Measurements from ENCODE around the gene TPM1. TPM values are rescaled to one million over a fixed set of nuclear protein-coding genes. Genes with fewer than 3 reads are reported as not detected.

Gene TPM1
- total RNA-seq, 1 donor from 2014 or later, result 106 TPM

DNA sequence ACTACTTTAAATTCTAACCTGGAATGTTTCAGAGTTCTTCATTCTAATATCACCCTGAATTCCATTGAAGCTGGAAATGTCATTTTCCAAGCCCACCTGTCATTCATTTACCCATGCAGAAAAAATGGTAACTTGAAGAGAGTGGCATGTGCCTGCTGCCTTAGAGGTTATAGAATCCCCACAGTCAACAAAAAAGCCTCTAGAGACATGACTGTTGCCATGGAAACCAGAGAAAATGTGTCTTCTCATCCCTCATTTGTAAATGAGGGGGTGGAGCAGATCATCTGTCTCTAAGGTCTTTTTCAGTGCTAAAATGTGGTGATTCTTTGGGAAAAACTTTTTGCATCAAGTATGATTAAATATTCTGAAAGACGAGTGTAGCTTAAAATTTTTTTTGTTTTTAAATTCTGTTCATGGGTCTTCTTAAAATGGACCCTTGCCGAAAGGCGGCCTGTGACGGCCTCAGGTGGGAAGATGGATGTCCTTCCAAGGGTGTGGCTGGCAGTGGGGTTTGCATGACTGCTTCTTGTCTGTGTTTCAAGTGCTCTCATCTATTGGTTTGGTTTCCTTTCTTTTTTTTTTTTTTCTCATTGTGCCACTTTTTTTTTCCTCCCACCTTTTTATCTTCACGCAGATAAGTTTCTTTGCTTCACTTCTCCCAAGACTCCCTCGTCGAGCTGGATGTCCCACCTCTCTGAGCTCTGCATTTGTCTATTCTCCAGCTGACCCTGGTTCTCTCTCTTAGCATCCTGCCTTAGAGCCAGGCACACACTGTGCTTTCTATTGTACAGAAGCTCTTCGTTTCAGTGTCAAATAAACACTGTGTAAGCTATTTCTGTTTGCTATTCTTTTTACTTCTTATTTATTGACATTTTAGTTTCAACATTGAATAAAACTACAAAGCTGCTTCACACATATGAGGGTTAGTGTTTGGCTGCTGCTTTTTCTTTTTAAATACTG lies 23.0 kb downstream of the TPM1 start:
- peaks cover 11% of the 10 kb centered on the region for H3K4me1 Mint-ChIP-seq (ENCODE audit: unreplicated experiment)
- peaks cover 32% of the 10 kb centered on the region for H3K36me3 Mint-ChIP-seq (ENCODE audit: low read depth, unreplicated experiment)
- TF ChIP-seq, protein P1, sequence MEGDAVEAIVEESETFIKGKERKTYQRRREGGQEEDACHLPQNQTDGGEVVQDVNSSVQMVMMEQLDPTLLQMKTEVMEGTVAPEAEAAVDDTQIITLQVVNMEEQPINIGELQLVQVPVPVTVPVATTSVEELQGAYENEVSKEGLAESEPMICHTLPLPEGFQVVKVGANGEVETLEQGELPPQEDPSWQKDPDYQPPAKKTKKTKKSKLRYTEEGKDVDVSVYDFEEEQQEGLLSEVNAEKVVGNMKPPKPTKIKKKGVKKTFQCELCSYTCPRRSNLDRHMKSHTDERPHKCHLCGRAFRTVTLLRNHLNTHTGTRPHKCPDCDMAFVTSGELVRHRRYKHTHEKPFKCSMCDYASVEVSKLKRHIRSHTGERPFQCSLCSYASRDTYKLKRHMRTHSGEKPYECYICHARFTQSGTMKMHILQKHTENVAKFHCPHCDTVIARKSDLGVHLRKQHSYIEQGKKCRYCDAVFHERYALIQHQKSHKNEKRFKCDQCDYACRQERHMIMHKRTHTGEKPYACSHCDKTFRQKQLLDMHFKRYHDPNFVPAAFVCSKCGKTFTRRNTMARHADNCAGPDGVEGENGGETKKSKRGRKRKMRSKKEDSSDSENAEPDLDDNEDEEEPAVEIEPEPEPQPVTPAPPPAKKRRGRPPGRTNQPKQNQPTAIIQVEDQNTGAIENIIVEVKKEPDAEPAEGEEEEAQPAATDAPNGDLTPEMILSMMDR (IDR thresholded peaks at IDR 0.05; ENCODE audit: unreplicated experiment), result no peak
- H3K4me3 Mint-ChIP-seq (ENCODE audit: unreplicated experiment), result no peak overlapping the region
- no peaks in the 10 kb centered on the region for H3K9me3 Mint-ChIP-seq (ENCODE audit: unreplicated experiment)
- H3K27ac Mint-ChIP-seq (ENCODE audit: unreplicated experiment), result no peak overlapping the region
- DNase-seq (ENCODE audit: low spot score), result no peak
- peaks cover 2% of the 10 kb centered on the region for H3K27me3 Mint-ChIP-seq (ENCODE audit: unreplicated experiment)

DNA sequence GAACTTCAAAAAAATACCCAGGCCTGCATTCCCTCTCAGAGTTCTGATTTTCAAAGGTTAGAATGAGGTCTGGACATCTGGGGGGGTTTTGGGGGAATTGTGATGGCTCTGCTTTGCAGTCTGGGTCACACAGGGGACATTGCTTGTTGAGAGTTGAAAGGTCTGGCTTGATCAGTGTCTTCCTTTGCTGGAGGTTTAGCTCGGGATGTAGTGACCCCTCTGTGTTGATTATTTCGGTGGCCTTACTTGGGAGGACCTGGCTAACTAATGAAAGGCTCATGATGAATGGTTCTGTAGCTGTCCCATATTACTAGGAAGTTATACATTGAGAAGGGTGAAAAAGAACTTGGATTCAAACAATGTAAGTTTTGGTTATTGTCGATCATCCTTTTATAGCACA lies 23.7 kb downstream of the TPM1 start:
- DNase-seq (ENCODE audit: low spot score), result no peak
- H3K4me1 Mint-ChIP-seq (ENCODE audit: unreplicated experiment), result peaks cover 11% of the 10 kb centered on the region
- peaks cover 37% of the 10 kb centered on the region for H3K36me3 Mint-ChIP-seq (ENCODE audit: low read depth, unreplicated experiment)
- TF ChIP-seq, protein P1 (IDR thresholded peaks at IDR 0.05; ENCODE audit: unreplicated experiment), result no peak
- peak overlapping the region; percentile 64 for H3K27ac Mint-ChIP-seq (ENCODE audit: unreplicated experiment)
- no peak overlapping the region for H3K4me3 Mint-ChIP-seq (ENCODE audit: unreplicated experiment)
- H3K27me3 Mint-ChIP-seq (ENCODE audit: unreplicated experiment), result peaks cover 2% of the 10 kb centered on the region
- no peaks in the 10 kb centered on the region for H3K9me3 Mint-ChIP-seq (ENCODE audit: unreplicated experiment)

DNA sequence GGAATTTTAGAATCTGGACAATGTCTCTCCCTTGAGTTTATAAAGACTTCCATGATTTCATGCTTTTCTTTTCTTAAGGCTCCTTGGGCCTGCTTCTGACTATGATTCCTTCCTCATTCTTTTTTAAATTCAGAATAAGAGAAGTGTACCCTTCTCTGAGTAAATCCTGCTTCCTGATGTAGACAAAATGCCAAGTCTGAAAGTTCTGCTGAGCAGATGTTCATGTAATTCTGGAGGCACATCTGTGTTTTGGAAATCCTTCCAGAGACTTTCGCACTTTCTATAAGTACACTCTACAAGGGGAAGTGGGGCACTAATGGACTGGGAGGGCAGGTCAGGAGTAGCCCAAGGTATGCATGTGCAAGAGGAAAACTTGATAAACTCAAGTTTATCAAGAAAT lies 24.8 kb downstream of the TPM1 start:
- DNase-seq (ENCODE audit: low spot score), result no peak
- no peaks in the 10 kb centered on the region for H3K9me3 Mint-ChIP-seq (ENCODE audit: unreplicated experiment)
- H3K27me3 Mint-ChIP-seq (ENCODE audit: unreplicated experiment), result peaks cover 2% of the 10 kb centered on the region
- peaks cover 37% of the 10 kb centered on the region for H3K36me3 Mint-ChIP-seq (ENCODE audit: low read depth, unreplicated experiment)
- peaks cover 11% of the 10 kb centered on the region for H3K4me1 Mint-ChIP-seq (ENCODE audit: unreplicated experiment)
- no peak overlapping the region for H3K4me3 Mint-ChIP-seq (ENCODE audit: unreplicated experiment)
- no peak overlapping the region for H3K27ac Mint-ChIP-seq (ENCODE audit: unreplicated experiment)
- TF ChIP-seq, protein P1 (IDR thresholded peaks at IDR 0.05; ENCODE audit: unreplicated experiment), result no peak

DNA sequence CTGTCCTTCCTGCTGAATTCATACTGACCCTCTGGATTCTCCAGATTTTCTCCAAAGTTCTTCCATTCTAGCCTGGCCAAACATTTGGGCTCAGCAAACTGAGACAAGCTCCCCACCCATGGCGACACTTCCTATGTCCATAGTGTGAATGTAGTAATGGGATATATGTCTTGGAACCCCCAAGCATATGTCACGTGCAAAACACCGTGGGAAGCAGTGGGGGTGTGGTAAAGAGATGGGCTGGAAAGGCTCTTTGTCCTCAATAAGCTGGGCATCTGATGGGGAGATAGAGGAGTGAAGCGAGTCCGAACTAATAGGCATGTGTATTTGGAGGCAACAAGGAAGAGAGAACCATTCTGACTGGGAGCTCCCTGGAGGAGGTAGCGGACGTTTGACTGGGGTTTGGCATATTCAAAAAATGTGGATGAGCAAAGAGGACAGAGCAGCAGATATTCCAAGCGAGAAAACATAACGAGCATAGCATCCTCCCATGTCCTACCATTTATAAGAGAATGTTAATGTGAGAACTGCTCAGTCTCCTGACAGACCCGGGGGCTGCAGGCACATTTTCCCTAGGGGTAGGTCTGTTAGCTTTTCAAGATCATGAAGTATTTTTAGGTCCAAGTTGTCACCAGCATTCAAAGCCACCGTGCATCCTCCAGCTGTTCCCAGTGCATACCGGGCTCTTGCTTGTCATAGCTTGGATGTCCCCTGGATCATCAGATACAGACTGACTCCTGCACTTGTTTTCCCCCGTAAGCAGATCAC lies 25.6 kb downstream of the TPM1 start:
- Mint-ChIP-seq H3K4me3 (ENCODE audit: unreplicated experiment) (no peak overlapping the region), H3K9me3 (ENCODE audit: unreplicated experiment) (no peaks in the 10 kb centered on the region), H3K27ac (ENCODE audit: unreplicated experiment) (no peak overlapping the region), H3K27me3 (ENCODE audit: unreplicated experiment) (peaks cover 2% of the 10 kb centered on the region), H3K4me1 (ENCODE audit: unreplicated experiment) (peaks cover 8% of the 10 kb centered on the region), H3K36me3 (ENCODE audit: low read depth, unreplicated experiment) (peaks cover 37% of the 10 kb centered on the region)
- no peak for DNase-seq (ENCODE audit: low spot score)
- TF ChIP-seq, protein P1 (IDR thresholded peaks at IDR 0.05; ENCODE audit: unreplicated experiment), result no peak

Measured in endothelial cell (in vitro differentiated cells).